ENCODE results near the gene CDNF.

DNA sequence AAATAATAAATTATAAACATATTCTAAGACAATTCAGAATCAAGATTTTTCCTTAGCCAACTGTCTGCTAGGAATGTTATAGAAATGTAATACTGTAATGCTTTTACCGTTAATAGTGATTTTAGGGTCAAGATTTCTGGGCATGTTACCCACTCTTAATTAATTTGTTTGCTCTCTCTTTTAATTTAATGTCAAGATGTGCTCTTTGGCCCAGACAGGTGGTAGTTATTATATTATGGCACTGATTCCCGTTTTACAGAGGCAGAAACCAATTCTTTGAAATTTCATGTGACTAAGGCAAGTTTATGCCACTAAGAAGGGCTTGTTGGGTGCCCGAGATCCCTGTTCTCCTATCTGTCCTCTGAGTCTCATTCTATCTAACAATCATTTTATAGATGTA, 62.2 kb downstream of the CDNF start:
- TF ChIP-seq CTCF (conservative IDR thresholded peaks at IDR 0.05) (no peak), ZFX (IDR thresholded peaks at IDR 0.05) (no peak)

All from C4-2B (cell line).